Spleen (tissue), 7 donors: ENCODE results near the gene ZNF625.

Experiments used
- POLR2A ChIP-seq, 3 donors: fragments of 450-650 bp; IDR thresholded peaks; one replicate each; pipeline ENCODE4 v1.5.1; 2017; ENCODE audit warnings: antibody characterized with exemption in 3 of 3, mild to moderate bottlenecking in 1 of 3
- TF ChIP-seq, protein P1 (sequence below), 11 experiments: fragments of 200-600 bp in 7 of 11; fragments of 450-650 bp in 4 of 11; sonication (generic) in 4 of 11; IDR thresholded peaks in 8 of 11; conservative IDR thresholded peaks in 3 of 11; 1 replicate in 7 of 11; 2 replicates in 4 of 11; pipeline versions ENCODE4 v1.4.0 to v1.8.0; 2016 to 2021; ENCODE audit warnings: antibody characterized with exemption in 11 of 11, inconsistent platforms in 4 of 11, mild to moderate bottlenecking in 1 of 11
- donor health status: DM: no; HTN: no; CAD: no; lungs with moderate emphysema.
- donor health status: DM: no; HTN: no; CAD: no.
- donor health status: DM: no; HTN: no; CAD: no.

DNA sequence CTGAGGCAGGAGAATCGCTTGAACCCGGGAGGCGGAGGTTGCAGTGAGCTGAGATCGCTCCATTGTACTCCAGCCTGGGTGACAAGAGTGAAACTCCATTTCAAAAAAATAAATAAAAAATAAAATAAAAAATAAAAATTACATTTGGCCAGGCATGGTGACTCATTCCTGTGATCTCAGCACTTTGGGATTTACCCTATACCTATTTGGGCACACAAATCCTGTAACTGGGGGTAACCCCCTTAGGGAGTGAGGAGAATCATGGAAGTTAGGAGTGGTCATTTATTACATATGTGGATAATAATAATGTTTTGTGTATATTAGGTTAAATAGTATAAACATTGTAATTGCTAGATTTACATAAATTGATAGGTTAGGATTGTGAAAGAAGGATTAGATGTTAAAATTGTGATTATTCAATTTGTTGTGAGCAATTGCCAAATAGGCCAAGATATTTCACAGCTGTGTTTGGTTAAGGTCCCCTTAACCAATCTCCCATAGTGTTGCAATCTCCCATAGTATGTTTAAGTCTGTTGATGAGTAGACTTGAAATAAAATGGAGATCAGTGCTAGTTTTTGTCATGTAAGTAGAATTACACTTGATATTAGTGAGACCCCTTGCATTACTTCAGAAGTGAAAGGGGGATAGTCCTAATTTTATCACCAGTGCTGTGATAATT, 61.3 kb downstream of the ZNF625 start:
- TF ChIP-seq, protein P1, sequence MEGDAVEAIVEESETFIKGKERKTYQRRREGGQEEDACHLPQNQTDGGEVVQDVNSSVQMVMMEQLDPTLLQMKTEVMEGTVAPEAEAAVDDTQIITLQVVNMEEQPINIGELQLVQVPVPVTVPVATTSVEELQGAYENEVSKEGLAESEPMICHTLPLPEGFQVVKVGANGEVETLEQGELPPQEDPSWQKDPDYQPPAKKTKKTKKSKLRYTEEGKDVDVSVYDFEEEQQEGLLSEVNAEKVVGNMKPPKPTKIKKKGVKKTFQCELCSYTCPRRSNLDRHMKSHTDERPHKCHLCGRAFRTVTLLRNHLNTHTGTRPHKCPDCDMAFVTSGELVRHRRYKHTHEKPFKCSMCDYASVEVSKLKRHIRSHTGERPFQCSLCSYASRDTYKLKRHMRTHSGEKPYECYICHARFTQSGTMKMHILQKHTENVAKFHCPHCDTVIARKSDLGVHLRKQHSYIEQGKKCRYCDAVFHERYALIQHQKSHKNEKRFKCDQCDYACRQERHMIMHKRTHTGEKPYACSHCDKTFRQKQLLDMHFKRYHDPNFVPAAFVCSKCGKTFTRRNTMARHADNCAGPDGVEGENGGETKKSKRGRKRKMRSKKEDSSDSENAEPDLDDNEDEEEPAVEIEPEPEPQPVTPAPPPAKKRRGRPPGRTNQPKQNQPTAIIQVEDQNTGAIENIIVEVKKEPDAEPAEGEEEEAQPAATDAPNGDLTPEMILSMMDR (IDR thresholded peaks at IDR 0.05 in 8 of 11, conservative IDR thresholded peaks at IDR 0.05 in 3 of 11): no peak
- TF ChIP-seq POLR2A (IDR thresholded peaks at IDR 0.05): no peak
